Fibroblast of lung (primary cell): ENCODE results near the gene VPS37C. TPM values are rescaled to one million over a fixed set of nuclear protein-coding genes. Genes with fewer than 3 reads are reported as not detected.

Source experiments
- DNase-seq, 2 donors: peaks; one replicate each; pipeline versions ENCODE4 v3.0.0 to v3.0.0-alpha.2; 2010; ENCODE audit warnings: low read depth in 2 of 2
- H2AFZ ChIP-seq: 2 replicates; pipeline ENCODE4 v1.5.1; 2012; ENCODE audit warnings: low read length, control low read depth, inconsistent platforms
- H3K27ac ChIP-seq: 2 replicates; pipeline ENCODE4 v1.5.1; 2011; ENCODE audit warnings: low read length, control low read depth; ENCODE audit not compliant: insufficient read depth
- H3K27me3 ChIP-seq: 2 replicates; pipeline ENCODE4 v1.5.1; 2011; ENCODE audit warnings: mild to moderate bottlenecking, low read length; ENCODE audit not compliant: control insufficient read depth, insufficient read depth
- H3K36me3 ChIP-seq: 2 replicates; pipeline ENCODE4 v1.5.1; 2011; ENCODE audit warnings: low read length; ENCODE audit not compliant: control insufficient read depth, insufficient read depth
- H3K4me1 ChIP-seq: 2 replicates; pipeline ENCODE4 v1.5.1; 2011; ENCODE audit warnings: low read length; ENCODE audit not compliant: control insufficient read depth, insufficient read depth; ENCODE audit errors: extremely low read depth
- H3K4me2 ChIP-seq: 2 replicates; pipeline ENCODE4 v1.5.1; 2011; ENCODE audit warnings: low read length, control low read depth; ENCODE audit not compliant: insufficient read depth; ENCODE audit errors: extremely low read depth
- H3K4me3 ChIP-seq, 4 experiments: fragments of 200-600 bp in 1 of 4; sonication (generic) in 1 of 4; replicated peaks in 1 of 4; 2 replicates each; pipeline ENCODE4 v1.5.1; 2011 to 2016; ENCODE audit warnings: low read length in 4 of 4, low read depth in 3 of 4, mild to moderate bottlenecking in 3 of 4, control low read depth in 2 of 4, inconsistent platforms in 1 of 4, mixed read lengths in 1 of 4; ENCODE audit not compliant: insufficient read depth in 1 of 4; ENCODE audit errors: control extremely low read depth in 1 of 4
- H3K79me2 ChIP-seq: 2 replicates; pipeline ENCODE4 v1.5.1; 2012; ENCODE audit warnings: mild to moderate bottlenecking, low read length, inconsistent platforms; ENCODE audit not compliant: control insufficient read depth, insufficient read depth
- H3K9ac ChIP-seq: 2 replicates; pipeline ENCODE4 v1.5.1; 2011; ENCODE audit warnings: mild to moderate bottlenecking, low read length, control low read depth; ENCODE audit not compliant: insufficient read depth
- H3K9me3 ChIP-seq: 2 replicates; pipeline ENCODE4 v1.5.1; 2012; ENCODE audit warnings: low read depth, low read length; ENCODE audit not compliant: control insufficient read depth, insufficient read depth
- H4K20me1 ChIP-seq: 2 replicates; pipeline ENCODE4 v1.5.1; 2011; ENCODE audit warnings: low read length; ENCODE audit not compliant: control insufficient read depth, insufficient read depth; ENCODE audit errors: extremely low read depth
- EZH2 ChIP-seq: IDR thresholded peaks from 2 replicates; pipeline ENCODE4 v1.5.1; 2012; ENCODE audit warnings: low read length, control low read depth, mild to moderate bottlenecking; ENCODE audit errors: missing control alignments
- polyA plus RNA-seq, 2 donors: library from polyadenylated mRNA; depleted of rRNA in 1 of 2; stranded (reverse) in 1 of 2; unstranded in 1 of 2; fragments of >200 nt; gene quantifications; 2 replicates each; pipeline ENCODE4 v1.2.1, GENCODE V29; 2011 to 2012; ENCODE audit warnings: missing spikeins in 1 of 2
- total RNA-seq: library from RNA; depleted of rRNA; stranded (reverse); fragments of >200 nt; gene quantifications from 2 replicates; pipeline ENCODE4 v1.2.1, GENCODE V29; 2014
- TF ChIP-seq, protein P1 (sequence below), 2 donors: IDR thresholded peaks in 1 of 2; conservative IDR thresholded peaks in 1 of 2; 1 replicate in 1 of 2; 2 replicates in 1 of 2; pipeline ENCODE4 v1.5.1; 2011 to 2012; ENCODE audit warnings: low read length in 2 of 2, control low read depth in 1 of 2, inconsistent platforms in 1 of 2, low read depth in 1 of 2, mild to moderate bottlenecking in 1 of 2

The VPS37C gene
- total and polyA plus RNA-seq, 2 donors (not counting 1 experiment from before 2014, with no cell fraction given), result 7.6 to 9.9 TPM

DNA sequence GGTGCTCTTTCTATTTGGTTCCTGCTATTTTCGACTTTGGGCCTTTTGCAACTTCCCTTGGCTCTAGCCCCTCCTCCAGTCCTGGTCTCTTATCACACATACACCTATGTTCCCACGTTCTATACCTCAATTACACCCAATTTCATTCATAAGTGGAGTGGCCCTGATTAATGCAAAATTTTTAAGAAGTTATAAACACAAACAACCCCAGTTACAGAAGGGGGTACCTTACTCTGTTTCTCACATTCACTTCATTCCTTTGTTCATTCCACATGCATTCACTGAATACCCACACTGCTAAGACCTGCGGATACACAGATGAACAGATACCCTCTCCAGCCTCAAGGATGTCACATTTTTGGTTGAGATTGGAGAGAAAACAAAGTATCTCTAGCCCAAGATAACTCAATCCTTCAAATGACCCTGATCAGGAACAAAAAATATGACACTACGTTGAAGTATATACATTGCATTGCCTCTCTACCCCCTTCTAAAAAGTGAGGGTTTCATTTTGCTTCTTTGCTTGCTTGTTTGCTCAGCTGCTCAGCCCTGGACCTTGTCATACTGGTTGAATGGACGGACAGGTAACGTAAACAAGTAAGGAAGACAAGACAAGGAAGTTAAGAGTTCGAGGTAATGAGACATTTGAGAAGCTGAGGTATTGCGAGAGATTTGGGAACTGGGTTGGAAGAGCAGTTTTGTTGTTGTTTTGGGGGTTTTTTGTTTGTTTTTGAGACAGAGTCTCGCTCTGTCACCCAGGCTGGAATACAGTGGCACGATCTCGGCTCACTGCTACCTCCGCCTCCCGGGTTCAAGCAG is 3.6 kb upstream of the VPS37C start:
- Histone ChIP-seq H3K79me2 (peaks cover 4% of the 10 kb centered on the region), H3K27ac (no peak overlapping the region), H3K4me2 (no peak overlapping the region), H3K4me1 (no peaks in the 10 kb centered on the region), H3K36me3 (no peaks in the 10 kb centered on the region), H3K4me3 (no peak overlapping the region), H4K20me1 (no peaks in the 10 kb centered on the region), H3K9ac (no peak overlapping the region), H3K27me3 (peaks cover 6% of the 10 kb centered on the region), H3K9me3 (no peaks in the 10 kb centered on the region), H2AFZ (no peak overlapping the region)
- no peak for TF ChIP-seq EZH2
- TF ChIP-seq, protein P1, sequence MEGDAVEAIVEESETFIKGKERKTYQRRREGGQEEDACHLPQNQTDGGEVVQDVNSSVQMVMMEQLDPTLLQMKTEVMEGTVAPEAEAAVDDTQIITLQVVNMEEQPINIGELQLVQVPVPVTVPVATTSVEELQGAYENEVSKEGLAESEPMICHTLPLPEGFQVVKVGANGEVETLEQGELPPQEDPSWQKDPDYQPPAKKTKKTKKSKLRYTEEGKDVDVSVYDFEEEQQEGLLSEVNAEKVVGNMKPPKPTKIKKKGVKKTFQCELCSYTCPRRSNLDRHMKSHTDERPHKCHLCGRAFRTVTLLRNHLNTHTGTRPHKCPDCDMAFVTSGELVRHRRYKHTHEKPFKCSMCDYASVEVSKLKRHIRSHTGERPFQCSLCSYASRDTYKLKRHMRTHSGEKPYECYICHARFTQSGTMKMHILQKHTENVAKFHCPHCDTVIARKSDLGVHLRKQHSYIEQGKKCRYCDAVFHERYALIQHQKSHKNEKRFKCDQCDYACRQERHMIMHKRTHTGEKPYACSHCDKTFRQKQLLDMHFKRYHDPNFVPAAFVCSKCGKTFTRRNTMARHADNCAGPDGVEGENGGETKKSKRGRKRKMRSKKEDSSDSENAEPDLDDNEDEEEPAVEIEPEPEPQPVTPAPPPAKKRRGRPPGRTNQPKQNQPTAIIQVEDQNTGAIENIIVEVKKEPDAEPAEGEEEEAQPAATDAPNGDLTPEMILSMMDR (conservative IDR thresholded peaks at IDR 0.05 in 1 of 2, IDR thresholded peaks at IDR 0.05 in 1 of 2; ENCODE audit: low read depth in 1 of 2, low read length in 2 of 2), result no peak
- DNase-seq, result no peak

DNA sequence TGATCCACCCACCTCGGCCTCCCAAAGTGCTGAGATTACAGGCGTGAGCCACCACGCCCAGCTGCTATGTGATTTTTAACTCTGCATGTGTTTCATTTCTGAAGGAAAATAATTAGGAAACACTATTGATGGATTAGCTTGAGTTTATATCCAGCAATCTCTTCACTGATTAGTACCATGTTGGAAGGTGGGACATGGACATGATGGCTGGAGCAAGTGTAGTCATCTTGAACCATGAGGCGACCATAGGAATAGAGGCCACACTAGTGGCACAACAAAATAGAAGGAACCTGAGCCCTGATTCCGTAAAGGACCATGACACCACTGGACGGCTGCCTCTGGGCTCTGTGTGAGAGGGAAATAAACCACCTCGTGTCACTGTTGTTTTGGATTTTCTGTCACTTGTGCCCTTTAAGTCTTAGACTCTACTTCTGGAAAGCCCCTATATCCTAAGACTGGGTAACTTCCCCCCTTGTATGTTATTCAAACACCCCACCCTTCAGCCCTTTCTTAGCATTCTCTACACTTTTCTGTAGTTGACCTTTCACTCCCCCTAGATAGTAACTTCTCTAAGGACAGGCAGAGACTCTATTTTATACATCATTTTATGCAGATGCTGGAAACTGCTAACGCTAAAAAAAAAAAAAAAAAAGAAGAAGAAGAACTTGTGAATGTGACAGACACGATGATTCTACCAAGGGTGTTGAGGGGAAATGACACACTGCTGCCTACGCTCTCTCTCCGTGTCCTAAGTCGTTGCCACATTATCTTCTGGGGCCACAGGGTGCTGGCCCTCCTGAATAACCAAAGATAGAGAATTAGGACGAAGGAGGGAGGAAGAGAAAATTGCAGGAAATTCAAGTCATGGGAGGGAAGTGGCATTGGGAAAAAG is 2.7 kb upstream of the VPS37C start:
- H3K4me2 ChIP-seq, result no peak overlapping the region
- no peaks in the 10 kb centered on the region for H4K20me1 ChIP-seq
- peaks cover 6% of the 10 kb centered on the region for H3K79me2 ChIP-seq
- no peaks in the 10 kb centered on the region for H3K4me1 ChIP-seq
- no peak for DNase-seq
- H3K9me3 ChIP-seq, result no peaks in the 10 kb centered on the region
- no peak overlapping the region for H2AFZ ChIP-seq
- peaks cover 5% of the 10 kb centered on the region for H3K27me3 ChIP-seq
- no peak overlapping the region for H3K9ac ChIP-seq
- H3K27ac ChIP-seq, result no peak overlapping the region
- no peaks in the 10 kb centered on the region for H3K36me3 ChIP-seq
- TF ChIP-seq, protein P1 (conservative IDR thresholded peaks at IDR 0.05 in 1 of 2, IDR thresholded peaks at IDR 0.05 in 1 of 2; ENCODE audit: low read depth in 1 of 2, low read length in 2 of 2), result no peak
- no peak for TF ChIP-seq EZH2
- H3K4me3 ChIP-seq, result no peak overlapping the region

DNA sequence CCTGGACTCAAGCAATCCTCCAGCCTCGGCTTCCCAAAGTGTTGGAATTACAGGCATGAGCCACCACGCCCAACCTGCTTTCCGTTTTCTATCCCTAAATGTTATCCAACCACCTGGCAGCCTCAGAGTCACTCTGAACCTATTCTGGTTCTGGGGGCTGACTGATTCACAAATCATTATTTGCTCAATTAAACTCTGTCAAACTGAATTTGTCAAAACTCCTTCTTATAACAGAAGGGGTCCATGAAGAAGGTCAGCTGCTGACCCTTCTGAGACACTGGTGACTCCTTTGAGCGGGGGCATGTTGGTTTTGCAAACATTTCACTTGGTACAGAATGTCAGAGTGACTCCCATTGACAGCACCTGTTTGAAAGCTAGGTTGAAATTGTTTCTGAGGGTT is 1.8 kb upstream of the VPS37C start:
- H3K4me1 ChIP-seq, result peaks cover 4% of the 10 kb centered on the region
- H3K36me3 ChIP-seq, result no peaks in the 10 kb centered on the region
- H3K27me3 ChIP-seq, result no peaks in the 10 kb centered on the region
- peaks cover 12% of the 10 kb centered on the region for H3K79me2 ChIP-seq
- no peak overlapping the region for H2AFZ ChIP-seq
- H4K20me1 ChIP-seq, result no peaks in the 10 kb centered on the region
- H3K4me3 ChIP-seq, result no peak overlapping the region
- H3K4me2 ChIP-seq, result no peak overlapping the region
- no peak overlapping the region for H3K27ac ChIP-seq
- H3K9ac ChIP-seq, result no peak overlapping the region
- TF ChIP-seq, protein P1 (conservative IDR thresholded peaks at IDR 0.05 in 1 of 2, IDR thresholded peaks at IDR 0.05 in 1 of 2; ENCODE audit: low read depth in 1 of 2, low read length in 2 of 2), result no peak
- no peak for TF ChIP-seq EZH2
- no peak for DNase-seq
- H3K9me3 ChIP-seq, result no peaks in the 10 kb centered on the region
